Measurements from ENCODE around the gene TIAM2. TPM values are rescaled to one million over a fixed set of nuclear protein-coding genes. Genes with fewer than 3 reads are reported as not detected.

Gene TIAM2
- total and polyA plus RNA-seq, 10 donors: 4.3 to 21.9 (median 12.9) TPM

DNA sequence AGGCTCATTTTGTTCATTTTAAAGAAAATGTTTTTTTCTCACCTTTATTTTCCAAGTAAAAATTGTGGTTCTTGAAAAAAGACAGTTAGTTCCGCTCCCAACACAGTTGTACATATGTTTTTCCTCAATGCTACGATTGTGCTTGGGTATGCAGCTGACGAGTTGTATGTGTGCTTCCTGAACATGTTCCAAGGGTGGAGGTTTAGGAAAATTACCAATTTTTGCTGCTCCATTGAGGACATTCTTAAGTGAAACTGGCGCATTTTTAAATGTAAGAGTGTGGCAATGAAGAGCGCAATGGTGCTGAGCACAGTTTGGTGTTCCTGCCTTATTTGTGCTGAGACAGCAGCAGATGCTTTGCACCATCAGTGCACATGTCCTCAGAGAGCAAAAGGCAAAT lies 198.4 kb downstream of the TIAM2 start:
- 92 to 97% (median 95%) methylated on average over 5 of the region's 5 CpGs for whole genome bisulfite sequencing, 5 donors
- H3K9me3 ChIP-seq: peaks cover 0 to 6% (median 0%) of the 10 kb centered on the region in 8 donors
- DNase-seq: no peak
- intact Hi-C loops (cut with DNase I; ENCODE audit: low total_unique reads): no loop called here
- H3K4me3 ChIP-seq: no peak overlapping the region
- no peaks in the 10 kb centered on the region for H3K27me3 ChIP-seq (replicated peaks in 1 of 7)
- TF ChIP-seq POLR2AphosphoS5 (IDR thresholded peaks at IDR 0.05) (no peak), POLR2A (IDR thresholded peaks at IDR 0.05) (no peak)
- TF ChIP-seq, protein P1, sequence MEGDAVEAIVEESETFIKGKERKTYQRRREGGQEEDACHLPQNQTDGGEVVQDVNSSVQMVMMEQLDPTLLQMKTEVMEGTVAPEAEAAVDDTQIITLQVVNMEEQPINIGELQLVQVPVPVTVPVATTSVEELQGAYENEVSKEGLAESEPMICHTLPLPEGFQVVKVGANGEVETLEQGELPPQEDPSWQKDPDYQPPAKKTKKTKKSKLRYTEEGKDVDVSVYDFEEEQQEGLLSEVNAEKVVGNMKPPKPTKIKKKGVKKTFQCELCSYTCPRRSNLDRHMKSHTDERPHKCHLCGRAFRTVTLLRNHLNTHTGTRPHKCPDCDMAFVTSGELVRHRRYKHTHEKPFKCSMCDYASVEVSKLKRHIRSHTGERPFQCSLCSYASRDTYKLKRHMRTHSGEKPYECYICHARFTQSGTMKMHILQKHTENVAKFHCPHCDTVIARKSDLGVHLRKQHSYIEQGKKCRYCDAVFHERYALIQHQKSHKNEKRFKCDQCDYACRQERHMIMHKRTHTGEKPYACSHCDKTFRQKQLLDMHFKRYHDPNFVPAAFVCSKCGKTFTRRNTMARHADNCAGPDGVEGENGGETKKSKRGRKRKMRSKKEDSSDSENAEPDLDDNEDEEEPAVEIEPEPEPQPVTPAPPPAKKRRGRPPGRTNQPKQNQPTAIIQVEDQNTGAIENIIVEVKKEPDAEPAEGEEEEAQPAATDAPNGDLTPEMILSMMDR (IDR thresholded peaks at IDR 0.05 in 8 of 11, conservative IDR thresholded peaks at IDR 0.05 in 3 of 11): no peak
- H3K4me1 ChIP-seq: no peaks in the 10 kb centered on the region
- no peak overlapping the region for H3K27ac ChIP-seq
- no peaks in the 10 kb centered on the region for H3K36me3 ChIP-seq

DNA sequence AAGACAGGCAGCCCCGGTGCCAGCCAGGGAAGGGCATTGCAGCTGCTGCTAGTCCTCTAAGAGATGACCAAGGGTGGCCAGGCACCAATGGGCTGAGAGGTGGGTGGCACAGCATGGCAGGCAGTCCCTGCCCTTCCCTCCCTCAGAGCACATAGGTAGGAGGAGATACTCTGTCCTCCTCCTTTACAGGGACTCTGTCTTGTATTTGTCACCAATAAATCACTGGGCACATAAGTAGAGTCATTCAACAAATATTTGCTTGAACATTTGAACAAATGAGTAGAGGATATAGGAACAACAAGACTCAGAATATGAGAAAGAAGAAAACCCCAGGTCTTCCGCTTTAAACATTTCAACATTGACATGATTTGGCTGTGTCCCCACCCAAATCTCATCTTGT lies 199.3 kb downstream of the TIAM2 start:
- Histone ChIP-seq H3K27ac (no peak overlapping the region), H3K9me3 (peaks cover 0 to 6% (median 0%) of the 10 kb centered on the region in 8 donors), H3K4me1 (no peaks in the 10 kb centered on the region), H3K36me3 (no peaks in the 10 kb centered on the region), H3K27me3 (replicated peaks in 1 of 7) (no peaks in the 10 kb centered on the region), H3K4me3 (no peak overlapping the region)
- WGBS, 5 donors: 91 to 100% (median 93%) methylated on average over 2 of the region's 2 CpGs
- intact Hi-C loops (cut with DNase I; ENCODE audit: low total_unique reads): no loop called here
- no peak for DNase-seq
- no peak for TF ChIP-seq POLR2A (IDR thresholded peaks at IDR 0.05)
- TF ChIP-seq, protein P1 (IDR thresholded peaks at IDR 0.05 in 8 of 11, conservative IDR thresholded peaks at IDR 0.05 in 3 of 11): no peak
- TF ChIP-seq POLR2AphosphoS5 (IDR thresholded peaks at IDR 0.05): no peak

DNA sequence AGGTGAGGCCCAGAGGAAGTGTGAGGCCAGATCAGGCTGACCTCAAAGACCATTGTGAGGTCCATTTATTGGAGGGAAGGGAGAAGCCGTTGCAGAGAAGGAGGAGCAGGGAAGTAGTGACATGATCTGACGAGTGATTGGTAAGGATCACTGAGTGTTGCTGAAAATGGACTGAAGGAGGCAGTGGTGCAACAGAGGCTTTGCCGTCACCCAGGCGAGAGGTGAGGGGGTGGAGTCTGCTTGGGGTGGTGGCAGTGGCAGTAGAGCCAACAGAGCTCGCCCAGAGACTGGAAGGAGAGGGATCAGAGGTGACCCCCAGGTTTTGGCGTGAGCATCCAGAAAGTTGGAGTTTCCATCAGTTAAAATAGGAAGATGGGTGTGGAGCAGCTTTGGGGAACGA lies 200.8 kb downstream of the TIAM2 start:
- 92 to 97% (median 93%) methylated on average over 7 of the region's 7 CpGs for WGBS, 5 donors
- no peaks in the 10 kb centered on the region for H3K4me1 ChIP-seq
- H3K36me3 ChIP-seq: no peaks in the 10 kb centered on the region
- no peak overlapping the region for H3K27ac ChIP-seq
- intact Hi-C loops (cut with DNase I; ENCODE audit: low total_unique reads): no loop called here
- DNase-seq: no peak
- H3K9me3 ChIP-seq: peaks cover 0 to 6% (median 0%) of the 10 kb centered on the region in 8 donors
- H3K27me3 ChIP-seq (replicated peaks in 1 of 7): no peaks in the 10 kb centered on the region
- TF ChIP-seq POLR2A (IDR thresholded peaks at IDR 0.05): no peak
- TF ChIP-seq, protein P1 (IDR thresholded peaks at IDR 0.05 in 8 of 11, conservative IDR thresholded peaks at IDR 0.05 in 3 of 11): no peak
- H3K4me3 ChIP-seq: no peak overlapping the region

DNA sequence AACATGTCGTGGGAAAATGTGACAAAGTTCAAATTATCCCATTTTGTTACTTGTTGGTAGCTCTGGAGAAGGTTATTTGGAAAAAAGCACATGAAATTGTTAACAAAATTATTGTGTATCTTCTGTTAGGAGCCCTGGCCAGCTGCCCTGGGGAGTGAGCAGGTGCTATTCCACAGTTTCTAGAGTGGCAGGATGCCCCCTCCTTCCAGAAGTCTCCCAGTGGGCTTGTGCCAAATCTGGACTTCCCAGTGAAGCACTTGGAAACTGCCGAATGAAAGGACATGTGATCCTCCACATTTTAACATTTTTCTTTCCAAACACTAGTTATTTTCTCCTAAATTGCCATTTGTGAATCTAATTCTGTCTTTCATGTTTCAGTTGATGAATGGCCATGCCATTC lies 201.8 kb downstream of the TIAM2 start:
- Histone ChIP-seq H3K9me3 (peaks cover 0 to 6% (median 0%) of the 10 kb centered on the region in 8 donors), H3K4me3 (no peak overlapping the region), H3K27me3 (replicated peaks in 1 of 7) (no peaks in the 10 kb centered on the region), H3K27ac (no peak overlapping the region), H3K36me3 (no peaks in the 10 kb centered on the region), H3K4me1 (no peaks in the 10 kb centered on the region)
- WGBS, 5 donors: 64 to 80% (median 76%) methylated on average over 2 of the region's 2 CpGs
- intact Hi-C loops (cut with DNase I; ENCODE audit: low total_unique reads): no loop called here
- no peak for TF ChIP-seq POLR2AphosphoS5 (IDR thresholded peaks at IDR 0.05)
- DNase-seq: no peak

DNA sequence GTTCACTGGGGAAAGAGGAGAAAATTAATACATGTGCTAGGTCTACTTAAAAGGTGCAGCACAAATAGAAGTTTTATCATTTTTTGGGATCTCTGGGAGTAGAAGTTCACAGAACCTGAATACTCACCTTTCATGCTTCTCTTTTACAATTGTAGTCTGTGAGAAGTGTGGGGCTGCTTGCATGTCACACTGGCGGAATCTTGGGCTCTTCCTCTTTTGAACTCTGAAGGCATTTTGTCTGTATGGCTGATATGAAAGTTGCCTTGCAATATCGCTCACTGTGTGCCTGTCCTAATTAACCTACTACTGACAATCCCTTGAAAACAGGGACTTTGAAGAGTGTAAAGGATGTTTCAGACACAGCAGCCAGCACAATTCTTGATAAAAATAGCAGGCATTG lies 202.8 kb downstream of the TIAM2 start:
- Histone ChIP-seq H3K4me3 (no peak overlapping the region), H3K27me3 (replicated peaks in 1 of 7) (no peaks in the 10 kb centered on the region), H3K9me3 (peaks cover 0 to 6% (median 0%) of the 10 kb centered on the region in 8 donors), H3K4me1 (no peaks in the 10 kb centered on the region), H3K27ac (no peak overlapping the region), H3K36me3 (no peaks in the 10 kb centered on the region)
- intact Hi-C loops (cut with DNase I; ENCODE audit: low total_unique reads): no loop called here
- WGBS, 5 donors: 86 to 93% (median 89%) methylated on average over 2 of the region's 2 CpGs
- DNase-seq: no peak
- TF ChIP-seq POLR2AphosphoS5 (IDR thresholded peaks at IDR 0.05) (no peak), POLR2A (IDR thresholded peaks at IDR 0.05) (no peak)
- TF ChIP-seq, protein P1 (IDR thresholded peaks at IDR 0.05 in 8 of 11, conservative IDR thresholded peaks at IDR 0.05 in 3 of 11): no peak

All from spleen (tissue), 11 donors.